ENCODE measurements around the gene SPC24.

Gene SPC24
- 0.71 to 2.5 (median 0.78) reads per million in 4 donors for total RNA-seq

GRCh38 chr19:11155373-11156120 is at the start of gene SPC24:
SPC24 (minus strand) TSS chr19:11155782; CDS start chr19:11155776, 6 bp downstream.
- DNase-seq = peak; percentile 78 to 98 (median 83)

- no peak for DNase-seq
Observed at GRCh38 chr19:11204943-11205349, 49.4 kb upstream of the SPC24 start.

- DNase-seq = no peak
Observed at GRCh38 chr19:11204076-11204602, 48.6 kb upstream of the SPC24 start.

- DNase-seq = peak in 2 of 5 donors; percentile 13 to 21
Observed at GRCh38 chr19:11203194-11204075, 47.9 kb upstream of the SPC24 start.

- no peak for DNase-seq
Observed at GRCh38 chr19:11202488-11203193, 47.1 kb upstream of the SPC24 start.

GRCh38 chr19:11201791-11202190 is 46.2 kb upstream of the SPC24 start:
- no peak for DNase-seq

- no peak for DNase-seq
Observed at GRCh38 chr19:11200931-11201330, 45.3 kb upstream of the SPC24 start.

- DNase-seq = no peak
Observed at GRCh38 chr19:11200015-11200574, 44.5 kb upstream of the SPC24 start.

- DNase-seq = no peak
Observed at GRCh38 chr19:11199517-11199916, 43.9 kb upstream of the SPC24 start.

- no peak for DNase-seq
Observed at GRCh38 chr19:11198769-11199424, 43.3 kb upstream of the SPC24 start.

GRCh38 chr19:11198175-11198534 is 42.6 kb upstream of the SPC24 start:
- no peak for DNase-seq

GRCh38 chr19:11197291-11198174 is 42.0 kb upstream of the SPC24 start, which contains the start of gene KANK2:
KANK2 (minus strand) TSS chr19:11197545; CDS start chr19:11194511, 3,034 bp downstream.
- DNase-seq = peak; percentile 42 to 66 (median 57)

- no peak for DNase-seq
Observed at GRCh38 chr19:11196406-11197287, 41.1 kb upstream of the SPC24 start.

GRCh38 chr19:11195681-11196080 is 40.1 kb upstream of the SPC24 start:
- DNase-seq = no peak

GRCh38 chr19:11194656-11195558 is 39.3 kb upstream of the SPC24 start:
- DNase-seq = no peak

- no peak for DNase-seq
Observed at GRCh38 chr19:11194173-11194572, 38.6 kb upstream of the SPC24 start.

GRCh38 chr19:11192957-11193939 is 37.7 kb upstream of the SPC24 start:
- no peak for DNase-seq
